Osteoblast (primary cell): Measurements from ENCODE around the gene MZT2B. TPM values are rescaled to one million over a fixed set of nuclear protein-coding genes. Genes with fewer than 3 reads are reported as not detected.
"Not testable (repeated sequence)": the region's sequence is repeated elsewhere in the genome, so short reads cannot be mapped to it uniquely, and the experiment has no call there.

ENCODE experiments used
- DNase-seq: peaks from one replicate; pipeline ENCODE4 v3.0.0; 2011; ENCODE audit warnings: low spot score, mixed read lengths; ENCODE audit not compliant: insufficient read length; ENCODE audit errors: missing footprints
- H2AFZ ChIP-seq: 2 replicates; pipeline ENCODE4 v1.6.0; 2011; ENCODE audit warnings: mild to moderate bottlenecking, low read length
- H3K27ac ChIP-seq: 2 replicates; pipeline ENCODE4 v1.5.1; 2011; ENCODE audit warnings: mild to moderate bottlenecking, low read depth, low read length, moderate library complexity
- H3K27me3 ChIP-seq: 2 replicates; pipeline ENCODE4 v1.6.0; 2012; ENCODE audit warnings: mild to moderate bottlenecking, control low read depth, inconsistent platforms, low read length, moderate library complexity; ENCODE audit not compliant: insufficient read depth
- H3K36me3 ChIP-seq: 2 replicates; pipeline ENCODE4 v1.5.1; 2011; ENCODE audit warnings: mild to moderate bottlenecking, low read length, control low read depth, moderate library complexity; ENCODE audit not compliant: insufficient read depth
- H3K4me1 ChIP-seq: 2 replicates; pipeline ENCODE4 v1.5.1; 2011; ENCODE audit warnings: mild to moderate bottlenecking, low read length, control low read depth, moderate library complexity; ENCODE audit not compliant: insufficient read depth
- H3K4me2 ChIP-seq: 2 replicates; pipeline ENCODE4 v1.6.0; 2011; ENCODE audit warnings: mild to moderate bottlenecking, low read length; ENCODE audit not compliant: insufficient read depth
- H3K4me3 ChIP-seq: fragments of 200-600 bp; sonication (generic); 3 replicates; pipeline ENCODE4 v1.5.1; 2012; ENCODE audit warnings: mild to moderate bottlenecking, low read length, inconsistent platforms; ENCODE audit not compliant: insufficient read depth
- H3K79me2 ChIP-seq: 2 replicates; pipeline ENCODE4 v1.6.0; 2012; ENCODE audit warnings: mild to moderate bottlenecking, low read length, control low read depth, inconsistent platforms; ENCODE audit not compliant: insufficient read depth
- H3K9me3 ChIP-seq: 2 replicates; pipeline ENCODE4 v1.5.1; 2011; ENCODE audit warnings: low read depth, low read length, control low read depth
- H4K20me1 ChIP-seq: 2 replicates; pipeline ENCODE4 v1.6.0; 2012; ENCODE audit warnings: mild to moderate bottlenecking, low read length, control low read depth; ENCODE audit not compliant: insufficient read depth
- total RNA-seq: library from RNA; depleted of rRNA; stranded (reverse); fragments of >200 nt; gene quantifications from 2 replicates; pipeline ENCODE4 v1.2.3, GENCODE V29; 2012
- TF ChIP-seq, protein P1 (sequence below): IDR thresholded peaks from 2 replicates; pipeline ENCODE4 v1.5.1; 2011; ENCODE audit warnings: mild to moderate bottlenecking, low read depth, low read length, moderate library complexity; ENCODE audit errors: extremely low read depth

Gene MZT2B
- total RNA-seq, 1 donor, result 128 TPM

DNA sequence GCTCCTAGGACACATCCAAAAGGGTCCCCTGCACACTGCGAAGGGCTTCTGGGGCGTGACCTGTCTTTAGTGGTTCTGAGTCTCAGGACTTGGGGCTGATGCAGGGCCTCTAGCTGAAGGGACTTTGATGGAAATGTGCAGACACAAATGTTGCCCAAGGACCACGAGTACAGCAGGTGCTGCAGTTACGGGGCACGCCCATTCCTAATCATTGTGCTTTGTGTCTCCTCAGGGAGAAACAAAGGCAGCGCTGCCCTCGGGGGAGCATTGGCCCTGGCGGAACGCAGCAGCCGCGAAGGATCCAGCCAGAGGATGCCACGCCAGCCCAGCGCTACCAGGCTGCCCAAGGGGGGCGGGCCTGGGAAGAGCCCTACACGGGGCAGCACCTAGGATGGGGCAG, 8.2 kb downstream of the MZT2B start:
- Histone ChIP-seq H3K27me3 (no peaks in the 10 kb centered on the region), H3K36me3 (no peaks in the 10 kb centered on the region), H3K79me2 (peaks cover 9% of the 10 kb centered on the region), H3K4me2 (no peak overlapping the region), H3K4me1 (no peaks in the 10 kb centered on the region), H3K4me3 (no peak overlapping the region), H3K27ac (no peak overlapping the region), H2AFZ (no peak overlapping the region), H4K20me1 (no peaks in the 10 kb centered on the region), H3K9me3 (no peaks in the 10 kb centered on the region)
- no peak for DNase-seq
- TF ChIP-seq, protein P1, sequence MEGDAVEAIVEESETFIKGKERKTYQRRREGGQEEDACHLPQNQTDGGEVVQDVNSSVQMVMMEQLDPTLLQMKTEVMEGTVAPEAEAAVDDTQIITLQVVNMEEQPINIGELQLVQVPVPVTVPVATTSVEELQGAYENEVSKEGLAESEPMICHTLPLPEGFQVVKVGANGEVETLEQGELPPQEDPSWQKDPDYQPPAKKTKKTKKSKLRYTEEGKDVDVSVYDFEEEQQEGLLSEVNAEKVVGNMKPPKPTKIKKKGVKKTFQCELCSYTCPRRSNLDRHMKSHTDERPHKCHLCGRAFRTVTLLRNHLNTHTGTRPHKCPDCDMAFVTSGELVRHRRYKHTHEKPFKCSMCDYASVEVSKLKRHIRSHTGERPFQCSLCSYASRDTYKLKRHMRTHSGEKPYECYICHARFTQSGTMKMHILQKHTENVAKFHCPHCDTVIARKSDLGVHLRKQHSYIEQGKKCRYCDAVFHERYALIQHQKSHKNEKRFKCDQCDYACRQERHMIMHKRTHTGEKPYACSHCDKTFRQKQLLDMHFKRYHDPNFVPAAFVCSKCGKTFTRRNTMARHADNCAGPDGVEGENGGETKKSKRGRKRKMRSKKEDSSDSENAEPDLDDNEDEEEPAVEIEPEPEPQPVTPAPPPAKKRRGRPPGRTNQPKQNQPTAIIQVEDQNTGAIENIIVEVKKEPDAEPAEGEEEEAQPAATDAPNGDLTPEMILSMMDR, result no peak

DNA sequence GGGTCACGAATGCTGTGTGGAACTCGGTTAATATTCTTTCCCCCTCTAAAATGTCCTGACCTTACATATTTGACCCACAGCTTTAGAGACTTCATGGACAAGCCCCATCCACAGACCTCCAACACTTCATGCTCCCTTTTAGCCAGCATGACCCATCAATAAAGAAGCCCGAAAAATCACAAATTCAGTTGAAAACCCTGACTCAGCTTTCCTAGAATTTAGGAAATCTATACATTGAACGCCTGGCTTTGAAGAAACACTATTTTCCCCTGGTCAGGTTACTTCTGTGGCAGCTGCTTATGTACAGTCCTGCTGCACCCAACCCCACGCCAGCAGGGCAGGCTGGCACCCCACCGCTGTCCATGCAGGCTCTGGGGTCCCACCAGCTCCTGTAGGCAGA, 9.3 kb downstream of the MZT2B start:
- H4K20me1 ChIP-seq, result not testable (repeated sequence)

DNA sequence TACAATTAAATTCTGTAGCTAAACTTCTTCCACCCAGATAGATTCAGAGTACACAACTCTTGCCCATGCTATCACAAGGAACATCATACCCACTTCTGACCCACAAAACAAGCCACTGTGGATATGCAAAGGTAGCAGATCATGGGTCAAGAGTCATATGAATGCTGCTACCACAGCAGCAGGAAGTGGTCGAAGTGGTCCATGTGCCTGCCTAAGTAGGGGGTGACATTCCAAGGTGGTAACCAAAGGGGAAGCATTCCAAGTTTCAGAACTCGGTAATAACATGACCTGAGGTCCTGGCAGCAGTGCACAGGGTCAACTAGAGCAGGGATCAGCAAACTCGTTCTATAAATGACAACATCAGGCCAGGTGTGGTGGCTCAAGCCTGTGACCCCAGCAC, 10.4 kb downstream of the MZT2B start:
- DNase-seq, H3K4me1 ChIP-seq, H3K4me3 ChIP-seq, H3K27ac ChIP-seq, H3K36me3 ChIP-seq, H2AFZ ChIP-seq, H3K27me3 ChIP-seq, H3K4me2 ChIP-seq, H4K20me1 ChIP-seq, H3K9me3 ChIP-seq, H3K79me2 ChIP-seq: not testable (repeated sequence)

More for the DNA sequence above, 9.3 kb downstream of the MZT2B start:
- H3K27me3 ChIP-seq, H2AFZ ChIP-seq, H3K79me2 ChIP-seq, H3K36me3 ChIP-seq, H3K4me3 ChIP-seq, H3K27ac ChIP-seq, DNase-seq, H3K4me1 ChIP-seq, H3K9me3 ChIP-seq, H3K4me2 ChIP-seq: not testable (repeated sequence)

DNA sequence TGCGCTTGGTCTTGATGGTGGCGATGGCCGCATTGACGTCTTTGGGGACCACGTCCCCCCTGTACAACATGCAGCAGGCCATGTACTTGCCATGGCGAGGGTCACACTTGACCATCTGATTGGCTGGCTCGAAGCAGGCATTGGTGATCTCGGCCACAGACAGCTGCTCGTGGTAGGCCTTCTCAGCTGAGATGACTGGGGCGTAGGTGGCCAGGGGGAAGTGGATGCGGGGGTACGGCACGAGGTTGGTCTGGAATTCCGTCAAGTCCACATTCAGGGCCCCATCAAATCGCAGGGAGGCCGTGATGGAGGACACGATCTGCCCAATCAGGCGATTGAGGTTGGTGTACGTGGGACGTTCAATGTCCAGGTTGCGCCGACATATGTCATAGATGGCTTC, 11.8 kb downstream of the MZT2B start:
- H3K4me3 ChIP-seq, H3K27me3 ChIP-seq, H3K79me2 ChIP-seq, H3K36me3 ChIP-seq, DNase-seq, H3K27ac ChIP-seq, H3K9me3 ChIP-seq, H4K20me1 ChIP-seq, H3K4me1 ChIP-seq, H2AFZ ChIP-seq, H3K4me2 ChIP-seq: not testable (repeated sequence)

DNA sequence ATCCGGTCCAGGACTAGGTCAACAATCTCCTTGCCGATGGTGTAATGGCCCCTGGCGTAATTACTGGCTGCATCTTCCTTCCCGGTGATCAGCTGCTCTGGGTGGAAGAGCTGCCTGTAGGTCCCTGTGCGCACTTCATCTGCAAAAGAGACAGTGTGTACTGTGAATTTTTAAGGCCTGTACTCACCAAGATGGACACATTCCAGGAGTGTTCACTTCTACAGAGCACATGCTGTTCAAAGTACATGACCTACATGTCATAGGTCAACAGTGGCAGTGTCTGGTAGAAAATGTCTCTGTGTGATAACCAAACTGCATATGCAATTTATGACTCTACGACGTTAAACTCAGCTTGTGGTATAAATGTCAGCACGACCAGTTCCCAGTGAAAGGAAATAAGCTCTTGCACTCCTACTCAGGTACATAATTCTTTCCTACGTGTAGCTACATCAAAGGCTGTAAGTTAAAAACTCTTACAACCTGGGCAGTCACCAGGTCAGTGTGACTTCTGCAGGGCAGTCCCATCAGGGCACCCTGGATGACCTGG, 13.1 kb downstream of the MZT2B start:
- not testable (repeated sequence) for H3K4me1 ChIP-seq, H3K27ac ChIP-seq, H3K27me3 ChIP-seq, H3K4me2 ChIP-seq, H3K4me3 ChIP-seq, H2AFZ ChIP-seq, H4K20me1 ChIP-seq, H3K9me3 ChIP-seq, H3K36me3 ChIP-seq, H3K79me2 ChIP-seq
- peak; percentile 58 for DNase-seq

DNA sequence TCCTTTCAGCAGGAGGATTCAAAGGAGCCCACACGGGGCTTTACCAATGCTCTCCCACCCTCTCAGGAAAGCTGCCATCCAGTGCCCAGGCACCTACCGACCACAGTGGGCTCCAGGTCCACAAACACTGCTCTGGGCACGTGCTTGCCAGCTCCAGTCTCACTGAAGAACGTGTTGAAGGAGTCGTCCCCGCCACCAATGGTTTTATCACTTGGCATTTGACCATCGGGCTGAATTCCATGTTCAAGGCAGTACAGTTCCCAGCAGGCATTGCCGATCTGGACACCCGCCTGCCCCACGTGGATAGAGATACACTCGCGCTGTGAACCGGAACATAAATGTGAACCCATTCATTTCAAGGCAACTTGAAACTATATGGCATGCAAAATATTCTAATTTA, 14.0 kb downstream of the MZT2B start:
- H3K27me3 ChIP-seq, H3K4me2 ChIP-seq, H2AFZ ChIP-seq, H4K20me1 ChIP-seq, H3K9me3 ChIP-seq, H3K4me3 ChIP-seq, H3K36me3 ChIP-seq, DNase-seq, H3K79me2 ChIP-seq, H3K4me1 ChIP-seq, H3K27ac ChIP-seq: not testable (repeated sequence)
